Osteocyte (in vitro differentiated cells): ENCODE data around the gene CORO1C. TPM values are rescaled to one million over a fixed set of nuclear protein-coding genes. Genes with fewer than 3 reads are reported as not detected.
A peak's percentile ranks its signal among the peaks of the same experiment; 100 is the strongest.

Experiments
- DNase-seq: peaks from one replicate; pipeline ENCODE4 v3.0.0; 2021; ENCODE audit warnings: mixed read lengths; ENCODE audit not compliant: unreplicated experiment; ENCODE audit errors: extremely low spot score
- H3K27ac Mint-ChIP-seq: one replicate; pipeline ENCODE4 v1.8.0; 2021; ENCODE audit warnings: mild to moderate bottlenecking, mixed read lengths; ENCODE audit not compliant: unreplicated experiment
- H3K27me3 Mint-ChIP-seq: one replicate; pipeline ENCODE4 v1.8.0; 2021; ENCODE audit warnings: mixed read lengths; ENCODE audit not compliant: unreplicated experiment
- H3K36me3 Mint-ChIP-seq: one replicate; pipeline ENCODE4 v1.8.0; 2021; ENCODE audit warnings: mixed read lengths; ENCODE audit not compliant: unreplicated experiment
- H3K4me1 Mint-ChIP-seq: one replicate; pipeline ENCODE4 v1.8.0; 2021; ENCODE audit warnings: mixed read lengths; ENCODE audit not compliant: unreplicated experiment
- H3K4me3 Mint-ChIP-seq: one replicate; pipeline ENCODE4 v1.8.0; 2021; ENCODE audit warnings: mild to moderate bottlenecking, moderate library complexity, mixed read lengths; ENCODE audit not compliant: unreplicated experiment
- H3K9me3 Mint-ChIP-seq: one replicate; pipeline ENCODE4 v1.8.0; 2021; ENCODE audit warnings: mixed read lengths; ENCODE audit not compliant: unreplicated experiment
- total RNA-seq: library from RNA; stranded (reverse); gene quantifications from 2 replicates; pipeline ENCODE4 v1.2.1, GENCODE V29; 2021
- TF ChIP-seq, protein P1 (sequence below): fragments of 200-600 bp; sonication (generic); IDR thresholded peaks from 2 replicates; pipeline ENCODE4 v1.5.0; 2021; ENCODE audit warnings: antibody characterized with exemption, mild to moderate bottlenecking, moderate library complexity

The CORO1C gene
- total RNA-seq, 1 donor from 2014 or later: 234 TPM

DNA sequence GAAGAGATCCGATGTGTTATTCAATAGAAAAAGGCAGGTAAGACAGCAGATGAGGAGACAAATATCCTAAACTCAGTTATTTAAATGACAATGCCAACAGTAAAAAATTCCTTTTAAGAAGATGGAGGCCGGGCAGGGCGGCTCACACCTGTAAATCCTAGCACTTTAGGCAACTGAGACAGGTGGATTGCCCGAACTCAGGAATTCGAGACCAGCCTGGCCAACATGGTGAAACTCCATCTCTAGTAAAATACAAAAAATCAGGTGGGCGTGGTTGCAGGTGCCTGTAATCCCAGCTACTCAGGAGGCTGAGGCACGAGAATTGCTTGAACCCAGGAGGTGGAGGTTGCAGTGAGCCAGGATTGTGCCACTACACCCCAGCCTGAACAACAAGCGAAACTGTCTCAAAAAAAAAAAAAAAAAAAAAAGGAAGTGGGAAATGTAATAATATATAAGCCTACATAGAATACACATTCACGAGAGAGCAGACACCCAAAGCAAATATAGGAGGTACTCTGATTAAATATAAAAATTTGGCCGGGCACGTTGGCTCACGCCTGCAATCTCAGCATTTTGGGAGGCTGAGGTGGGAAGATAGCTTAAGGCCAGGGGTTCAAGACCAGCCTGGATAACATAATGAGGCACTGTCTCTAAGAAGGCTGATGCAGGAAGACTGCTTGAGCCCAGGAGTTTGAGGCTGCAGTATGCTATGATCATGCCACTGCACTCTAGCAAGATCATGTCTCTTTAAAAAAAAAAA lies 19.0 kb downstream of the CORO1C start:
- TF ChIP-seq, protein P1, sequence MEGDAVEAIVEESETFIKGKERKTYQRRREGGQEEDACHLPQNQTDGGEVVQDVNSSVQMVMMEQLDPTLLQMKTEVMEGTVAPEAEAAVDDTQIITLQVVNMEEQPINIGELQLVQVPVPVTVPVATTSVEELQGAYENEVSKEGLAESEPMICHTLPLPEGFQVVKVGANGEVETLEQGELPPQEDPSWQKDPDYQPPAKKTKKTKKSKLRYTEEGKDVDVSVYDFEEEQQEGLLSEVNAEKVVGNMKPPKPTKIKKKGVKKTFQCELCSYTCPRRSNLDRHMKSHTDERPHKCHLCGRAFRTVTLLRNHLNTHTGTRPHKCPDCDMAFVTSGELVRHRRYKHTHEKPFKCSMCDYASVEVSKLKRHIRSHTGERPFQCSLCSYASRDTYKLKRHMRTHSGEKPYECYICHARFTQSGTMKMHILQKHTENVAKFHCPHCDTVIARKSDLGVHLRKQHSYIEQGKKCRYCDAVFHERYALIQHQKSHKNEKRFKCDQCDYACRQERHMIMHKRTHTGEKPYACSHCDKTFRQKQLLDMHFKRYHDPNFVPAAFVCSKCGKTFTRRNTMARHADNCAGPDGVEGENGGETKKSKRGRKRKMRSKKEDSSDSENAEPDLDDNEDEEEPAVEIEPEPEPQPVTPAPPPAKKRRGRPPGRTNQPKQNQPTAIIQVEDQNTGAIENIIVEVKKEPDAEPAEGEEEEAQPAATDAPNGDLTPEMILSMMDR: no peak
- H3K27ac Mint-ChIP-seq: peak overlapping the region; percentile 58
- no peak for DNase-seq
- H3K9me3 Mint-ChIP-seq: no peaks in the 10 kb centered on the region
- peaks cover 70% of the 10 kb centered on the region for H3K4me1 Mint-ChIP-seq
- H3K27me3 Mint-ChIP-seq: no peaks in the 10 kb centered on the region
- peaks cover 9% of the 10 kb centered on the region for H3K36me3 Mint-ChIP-seq
- no peak overlapping the region for H3K4me3 Mint-ChIP-seq

DNA sequence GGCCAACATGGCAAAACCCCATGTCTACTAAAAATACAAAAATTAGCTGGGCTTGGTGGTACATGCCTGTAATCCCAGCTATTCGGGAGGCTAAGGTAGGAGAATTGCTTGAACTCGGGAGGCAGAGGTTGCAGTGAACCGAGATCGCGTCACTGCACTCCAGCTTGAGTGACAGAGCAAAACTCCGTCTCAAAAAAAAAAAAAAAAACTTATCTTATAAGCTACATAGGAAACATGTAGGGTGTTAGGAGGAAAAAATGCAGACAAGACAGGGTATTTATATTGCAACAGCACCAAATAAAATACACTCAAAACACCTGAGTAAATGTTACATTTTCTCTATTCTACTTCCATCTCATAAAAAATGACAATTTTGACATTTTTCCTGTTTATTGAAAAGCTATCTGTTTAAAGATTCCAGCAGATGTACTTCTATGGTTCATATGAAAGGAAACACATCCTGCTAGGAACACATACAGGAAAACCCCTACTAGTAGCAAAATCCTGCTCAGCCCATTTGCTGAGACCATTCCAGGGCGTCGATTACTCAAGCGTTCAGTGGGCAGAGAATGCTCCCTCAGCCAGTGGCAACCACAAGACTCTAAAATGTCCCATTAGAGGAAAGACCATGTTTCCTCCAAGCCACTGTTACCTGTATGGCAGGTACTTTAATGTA lies 19.7 kb downstream of the CORO1C start:
- H3K4me3 Mint-ChIP-seq: no peak overlapping the region
- peaks cover 8% of the 10 kb centered on the region for H3K36me3 Mint-ChIP-seq
- DNase-seq: no peak
- peaks cover 70% of the 10 kb centered on the region for H3K4me1 Mint-ChIP-seq
- TF ChIP-seq, protein P1: no peak
- no peaks in the 10 kb centered on the region for H3K9me3 Mint-ChIP-seq
- H3K27me3 Mint-ChIP-seq: no peaks in the 10 kb centered on the region
- peak overlapping the region; percentile 58 for H3K27ac Mint-ChIP-seq

DNA sequence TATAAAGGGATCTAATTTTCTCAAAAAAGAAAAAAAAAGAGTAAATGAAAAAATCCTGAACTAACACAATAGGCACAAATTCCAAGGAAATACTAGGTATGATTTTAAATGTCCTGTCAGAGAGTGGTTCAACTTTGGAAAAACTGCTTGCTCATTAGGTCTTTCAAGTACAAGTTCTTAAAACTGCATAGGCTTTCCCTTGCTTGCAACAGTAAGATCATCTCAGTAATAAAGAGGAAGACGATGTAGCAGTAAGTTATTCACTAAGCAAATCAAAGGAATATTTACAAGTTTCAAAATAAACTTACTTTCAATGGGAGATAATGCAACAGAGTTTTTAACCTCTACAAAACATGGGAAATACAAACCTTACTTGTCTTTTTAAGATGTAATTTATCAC lies 21.6 kb downstream of the CORO1C start:
- DNase-seq: no peak
- H3K36me3 Mint-ChIP-seq: peaks cover 14% of the 10 kb centered on the region
- no peaks in the 10 kb centered on the region for H3K9me3 Mint-ChIP-seq
- no peaks in the 10 kb centered on the region for H3K27me3 Mint-ChIP-seq
- TF ChIP-seq, protein P1: no peak
- H3K4me3 Mint-ChIP-seq: no peak overlapping the region
- H3K27ac Mint-ChIP-seq: peak overlapping the region; percentile 31
- peaks cover 60% of the 10 kb centered on the region for H3K4me1 Mint-ChIP-seq

DNA sequence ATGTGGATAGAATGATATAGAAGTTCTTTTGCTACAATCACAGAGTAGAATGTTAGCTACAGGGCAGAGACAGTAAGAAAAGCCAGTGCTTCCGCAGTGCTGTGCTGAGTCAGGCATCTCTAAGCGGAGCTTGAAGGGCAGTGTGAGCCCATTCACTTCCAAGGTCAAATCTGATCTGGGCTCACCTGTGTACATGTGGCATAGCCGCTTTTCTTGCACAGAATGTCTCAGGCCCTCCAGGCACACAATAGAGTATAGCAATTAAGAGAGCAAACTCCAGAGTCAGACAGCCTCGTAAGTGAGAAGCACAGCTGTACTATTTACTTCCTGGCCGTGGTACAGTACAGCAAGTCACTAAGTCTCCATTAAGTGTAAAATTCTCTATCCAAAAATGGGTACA lies 26.8 kb downstream of the CORO1C start:
- H3K4me3 Mint-ChIP-seq: no peak overlapping the region
- no peak for DNase-seq
- H3K4me1 Mint-ChIP-seq: peaks cover 63% of the 10 kb centered on the region
- no peaks in the 10 kb centered on the region for H3K9me3 Mint-ChIP-seq
- H3K36me3 Mint-ChIP-seq: peaks cover 33% of the 10 kb centered on the region
- peak overlapping the region; percentile 52 for H3K27ac Mint-ChIP-seq
- TF ChIP-seq, protein P1: no peak
- H3K27me3 Mint-ChIP-seq: no peaks in the 10 kb centered on the region

DNA sequence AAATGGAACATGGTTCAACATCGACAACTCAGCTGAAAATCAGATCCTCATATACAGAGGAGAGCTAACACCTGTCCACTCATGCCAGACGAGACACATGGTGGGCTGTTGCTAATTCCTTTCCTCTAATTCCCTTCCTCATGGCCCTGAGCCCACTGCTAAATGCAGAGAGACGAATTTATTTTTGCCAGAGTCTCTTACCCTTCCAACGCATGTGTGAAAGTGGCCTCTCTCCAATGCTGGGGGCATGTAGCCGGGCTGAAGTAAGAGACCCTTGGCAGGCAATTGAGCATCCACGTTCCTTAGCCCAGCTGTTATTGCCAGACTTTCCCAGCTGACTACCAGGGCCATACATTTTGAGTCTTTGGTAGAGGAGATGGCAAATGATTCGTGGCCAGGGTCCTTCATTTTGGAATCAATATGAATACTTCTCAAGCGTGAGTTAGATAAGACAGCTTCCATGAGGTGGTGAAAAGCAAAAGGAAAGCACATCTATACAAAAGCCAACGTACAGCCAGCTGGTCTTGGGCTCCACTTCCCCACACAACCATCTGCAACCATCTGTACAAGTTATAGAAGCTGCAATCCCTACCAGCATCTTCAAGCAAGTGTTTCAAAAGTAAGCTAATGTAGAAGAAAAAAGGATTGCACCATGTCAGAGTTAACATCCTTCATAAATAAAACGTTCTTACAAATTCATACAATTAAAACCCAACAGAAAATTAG lies 28.6 kb downstream of the CORO1C start:
- DNase-seq: no peak
- H3K36me3 Mint-ChIP-seq: peaks cover 48% of the 10 kb centered on the region
- H3K27ac Mint-ChIP-seq: peak overlapping the region; percentile 48
- H3K4me1 Mint-ChIP-seq: peaks cover 62% of the 10 kb centered on the region
- H3K4me3 Mint-ChIP-seq: no peak overlapping the region
- H3K9me3 Mint-ChIP-seq: no peaks in the 10 kb centered on the region
- TF ChIP-seq, protein P1: no peak
- H3K27me3 Mint-ChIP-seq: no peaks in the 10 kb centered on the region
